Tibial nerve (tissue), 4 donors: ENCODE measurements around the gene COL9A3.

Source experiments
- CTCF ChIP-seq, 5 experiments: fragments of 200-600 bp in 3 of 5; fragments of 450-650 bp in 2 of 5; sonication (generic) in 3 of 5; IDR thresholded peaks; one replicate each; pipeline ENCODE4 v1.5.1; 2016 to 2019; ENCODE audit warnings: antibody characterized with exemption in 5 of 5, mild to moderate bottlenecking in 3 of 5, moderate library complexity in 2 of 5
- EP300 ChIP-seq, 2 donors: sonication (generic); formaldehyde crosslinking; IDR thresholded peaks; one replicate each; pipeline ENCODE4 v1.6.1; 2017; ENCODE audit warnings: antibody characterized with exemption in 2 of 2, mild to moderate bottlenecking in 1 of 2
- POLR2A ChIP-seq, 2 donors: fragments of 450-650 bp; IDR thresholded peaks; one replicate each; pipeline ENCODE4 v1.6.1; 2017; ENCODE audit warnings: antibody characterized with exemption in 2 of 2, mild to moderate bottlenecking in 2 of 2, moderate library complexity in 2 of 2

GRCh38 chr20:62831361-62831788, 14.5 kb downstream of the COL9A3 start:
- TF ChIP-seq CTCF (IDR thresholded peaks at IDR 0.05): no peak
- no peak for TF ChIP-seq POLR2A (IDR thresholded peaks at IDR 0.05)
- no peak for TF ChIP-seq EP300 (IDR thresholded peaks at IDR 0.05)
